Spleen (tissue), 11 donors: Measurements from ENCODE around the gene HSPE1. TPM values are rescaled to one million over a fixed set of nuclear protein-coding genes. Genes with fewer than 3 reads are reported as not detected.

ENCODE experiments used
- DNase-seq: peaks from one replicate; pipeline ENCODE4 v3.0.0-alpha.2; 2020
- H3K27ac ChIP-seq, 8 donors: fragments of 200-600 bp; sonication (generic) in 7 of 8; 1 replicate in 4 of 8; 2 replicates in 4 of 8; pipeline versions ENCODE4 v1.5.0 to v1.8.0; 2016 to 2021; ENCODE audit warnings: inconsistent platforms in 4 of 8, mild to moderate bottlenecking in 4 of 8, moderate library complexity in 1 of 8
- H3K27me3 ChIP-seq, 7 donors: fragments of 200-600 bp; sonication (generic) in 6 of 7; replicated peaks in 1 of 7; 1 replicate in 4 of 7; 2 replicates in 3 of 7; pipeline versions ENCODE4 v1.5.0 to v1.8.0; 2016 to 2021; ENCODE audit warnings: inconsistent platforms in 3 of 7, mild to moderate bottlenecking in 1 of 7
- H3K36me3 ChIP-seq, 6 donors: fragments of 200-600 bp; sonication (generic) in 5 of 6; 1 replicate in 4 of 6; 2 replicates in 2 of 6; pipeline versions ENCODE4 v1.5.0 to v1.8.0; 2016 to 2021; ENCODE audit warnings: inconsistent platforms in 2 of 6
- H3K4me1 ChIP-seq, 6 donors: fragments of 200-600 bp; sonication (generic) in 5 of 6; 1 replicate in 3 of 6; 2 replicates in 3 of 6; pipeline versions ENCODE4 v1.5.0 to v1.8.0; 2016 to 2021; ENCODE audit warnings: inconsistent platforms in 3 of 6
- H3K4me3 ChIP-seq, 8 donors: fragments of 200-600 bp; sonication (generic) in 7 of 8; 1 replicate in 4 of 8; 2 replicates in 4 of 8; pipeline versions ENCODE4 v1.5.0 to v1.8.0; 2016 to 2021; ENCODE audit warnings: inconsistent platforms in 4 of 8, mild to moderate bottlenecking in 4 of 8, moderate library complexity in 2 of 8
- H3K9me3 ChIP-seq, 8 donors: fragments of 200-600 bp; sonication (generic) in 7 of 8; 1 replicate in 4 of 8; 2 replicates in 4 of 8; pipeline versions ENCODE4 v1.5.0 to v1.8.0; 2016 to 2021; ENCODE audit warnings: inconsistent platforms in 4 of 8
- CTCF ChIP-seq, 11 experiments: fragments of 200-600 bp in 7 of 11; fragments of 450-650 bp in 4 of 11; sonication (generic) in 4 of 11; IDR thresholded peaks in 8 of 11; conservative IDR thresholded peaks in 3 of 11; 1 replicate in 7 of 11; 2 replicates in 4 of 11; pipeline versions ENCODE4 v1.4.0 to v1.8.0; 2016 to 2021; ENCODE audit warnings: antibody characterized with exemption in 11 of 11, inconsistent platforms in 4 of 11, mild to moderate bottlenecking in 1 of 11
- POLR2A ChIP-seq, 3 donors: fragments of 450-650 bp; IDR thresholded peaks; one replicate each; pipeline ENCODE4 v1.5.1; 2017; ENCODE audit warnings: antibody characterized with exemption in 3 of 3, mild to moderate bottlenecking in 1 of 3
- POLR2AphosphoS5 ChIP-seq, 3 donors: sonication (generic); formaldehyde crosslinking; IDR thresholded peaks; one replicate each; pipeline ENCODE4 v1.5.1; 2017; ENCODE audit warnings: antibody characterized with exemption in 3 of 3
- WGBS, 5 donors: extraction: QIAGEN DNeasy Blood & Tissue Kit in 3 of 5; methylation state at CpG; one replicate each; pipeline versions ENCODE4 v1.1.5 to v1.1.7; 2013 to 2018; 5-methylcytosine and 5-hydroxymethylcytosine counted together
- intact Hi-C: fragments of 100-400 bp; cut with DNase I; formaldehyde crosslinking; loops from one replicate; pipeline ENCODE4 v1.15.0; 2023; ENCODE audit warnings: low total_unique reads
- polyA plus RNA-seq, 3 donors: library from polyadenylated mRNA; stranded (reverse); fragments of 200-250 nt; gene quantifications; one replicate each; pipeline ENCODE4 v1.2.1, GENCODE V29; 2013
- total RNA-seq, 7 donors: library from RNA; depleted of rRNA in 3 of 7; stranded (reverse); fragments of >200 nt in 3 of 7; fragmentation: NEBNext Ultra II Directional in 4 of 7; extraction: Animal tissue kit (Norgen Biotek cat#: 25700) in 4 of 7; gene quantifications; one replicate each; pipeline versions ENCODE4 v1.1.0 to v1.2.1, GENCODE V29; 2016 to 2021
- donor health status: healthy with polysubstance abuse.
- donor health status: DM: no; HTN: no; CAD: no; lungs with moderate emphysema.
- donor health status: DM: no; HTN: no; CAD: no.
- donor health status: Bipolar disorder and iron deficiency.
- donor health status: healthy.
- donor health status: DM: no; HTN: no; CAD: no.
- donor health status: DM: yes; HTN: yes; CAD: no.

Gene HSPE1
- total and polyA plus RNA-seq, 10 donors = 38.1 to 138 (median 66.2) TPM

GRCh38 chr2:197506658-197507057 lies 6.5 kb downstream of the HSPE1 start:
- no peaks in the 10 kb centered on the region for H3K9me3 ChIP-seq
- no peak overlapping the region for H3K27ac ChIP-seq
- intact Hi-C loops = no loop called here
- no peak for DNase-seq
- no peaks in the 10 kb centered on the region for H3K27me3 ChIP-seq
- no peak overlapping the region for H3K4me3 ChIP-seq
- 81 to 90% (median 89%) methylated on average over 5 of the region's 5 CpGs for WGBS, 5 donors
- peaks cover 0 to 33% (median 20%) of the 10 kb centered on the region in 6 donors for H3K36me3 ChIP-seq
- TF ChIP-seq POLR2AphosphoS5 (IDR thresholded peaks at IDR 0.05) = no peak
- no peak for TF ChIP-seq CTCF (IDR thresholded peaks at IDR 0.05 in 8 of 11, conservative IDR thresholded peaks at IDR 0.05 in 3 of 11)
- no peak for TF ChIP-seq POLR2A (IDR thresholded peaks at IDR 0.05)
- H3K4me1 ChIP-seq = peaks cover 6 to 29% (median 16%) of the 10 kb centered on the region in 6 donors

- H3K9me3 ChIP-seq = no peaks in the 10 kb centered on the region
- H3K4me1 ChIP-seq = peaks cover 8 to 45% (median 30%) of the 10 kb centered on the region in 6 donors
- 84 to 95% (median 92%) methylated on average over 5 of the region's 5 CpGs for WGBS, 5 donors
- peak overlapping the region in 5 of 8 donors; percentile 95 to 98 (median 96) for H3K27ac ChIP-seq
- H3K27me3 ChIP-seq = no peaks in the 10 kb centered on the region
- TF ChIP-seq POLR2A (IDR thresholded peaks at IDR 0.05) = no peak
- no peak for TF ChIP-seq POLR2AphosphoS5 (IDR thresholded peaks at IDR 0.05)
- no peak for TF ChIP-seq CTCF (IDR thresholded peaks at IDR 0.05 in 8 of 11, conservative IDR thresholded peaks at IDR 0.05 in 3 of 11)
- no peak for DNase-seq
- no peak overlapping the region for H3K4me3 ChIP-seq
- intact Hi-C loops = loop anchor here (10.0 kb wide), 1 partner anchor 59 kb away; the partner anchor contains the start of gene COQ10B
- peaks cover 0 to 10% (median 0%) of the 10 kb centered on the region in 6 donors for H3K36me3 ChIP-seq
Measured at GRCh38 chr2:197513915-197514314, 13.7 kb downstream of the HSPE1 start.

- H3K36me3 ChIP-seq = peaks cover 0 to 10% (median 0%) of the 10 kb centered on the region in 6 donors
- H3K27me3 ChIP-seq = no peaks in the 10 kb centered on the region
- peaks cover 12 to 53% (median 37%) of the 10 kb centered on the region in 6 donors for H3K4me1 ChIP-seq
- TF ChIP-seq CTCF (IDR thresholded peaks at IDR 0.05 in 8 of 11, conservative IDR thresholded peaks at IDR 0.05 in 3 of 11) = no peak
- TF ChIP-seq POLR2A (IDR thresholded peaks at IDR 0.05) = no peak
- TF ChIP-seq POLR2AphosphoS5 (IDR thresholded peaks at IDR 0.05) = no peak
- intact Hi-C loops = loop anchor here (10.0 kb wide), 1 partner anchor 60 kb away; the partner anchor contains the start of gene COQ10B
- no peaks in the 10 kb centered on the region for H3K9me3 ChIP-seq
- peak overlapping the region; percentile 88 to 98 (median 96) for H3K27ac ChIP-seq
- 45 to 55% (median 49%) methylated on average over 3 of the region's 3 CpGs for WGBS, 5 donors
- DNase-seq = no peak
- peak overlapping the region in 6 of 8 donors; percentile 69 to 92 (median 85) for H3K4me3 ChIP-seq
Measured at GRCh38 chr2:197514754-197515153, 14.6 kb downstream of the HSPE1 start.

GRCh38 chr2:197515315-197515738 lies 15.1 kb downstream of the HSPE1 start:
- DNase-seq = no peak
- intact Hi-C loops = loop anchor here (10.0 kb wide), 1 partner anchor 61 kb away; the partner anchor contains the start of gene COQ10B
- Histone ChIP-seq H3K27me3 (no peaks in the 10 kb centered on the region), H3K9me3 (peaks cover 0 to 5% (median under 1%) of the 10 kb centered on the region in 8 donors), H3K36me3 (peaks cover 0 to 14% (median 2%) of the 10 kb centered on the region in 6 donors), H3K4me1 (peaks cover 12 to 59% (median 39%) of the 10 kb centered on the region in 6 donors), H3K4me3 (peak overlapping the region; percentile 69 to 92 (median 84)), H3K27ac (peak overlapping the region; percentile 88 to 98 (median 96))
- TF ChIP-seq CTCF (IDR thresholded peaks at IDR 0.05 in 8 of 11, conservative IDR thresholded peaks at IDR 0.05 in 3 of 11) (no peak), POLR2A (IDR thresholded peaks at IDR 0.05) (no peak), POLR2AphosphoS5 (IDR thresholded peaks at IDR 0.05) (no peak)
- 0% methylated on average over 13 to 16 of the region's 16 CpGs for WGBS, 5 donors
